HG03039 (cell line): Measurements from ENCODE around the gene SPINT4.
"Not testable (repeated sequence)": the region's sequence is repeated elsewhere in the genome, so short reads cannot be mapped to it uniquely, and the experiment has no call there.

ENCODE experiments used
- ATAC-seq: cut with Tn5 transposase; IDR thresholded peaks from one replicate; pipeline ENCODE4 v1.9.1; 2021; ENCODE audit warnings: mild to moderate bottlenecking, moderate library complexity; ENCODE audit not compliant: unreplicated experiment

The SPINT4 gene

GRCh38 chr20:45764618-45765282 is 42.6 kb downstream of the SPINT4 start:
- ATAC-seq = not testable (repeated sequence)

- no peak for ATAC-seq
Measured at GRCh38 chr20:45765307-45765875, 43.2 kb downstream of the SPINT4 start.

- no peak for ATAC-seq
Measured at GRCh38 chr20:45765980-45766379, 43.8 kb downstream of the SPINT4 start.

GRCh38 chr20:45768479-45768878 is 46.3 kb downstream of the SPINT4 start:
- ATAC-seq = no peak

GRCh38 chr20:45771182-45771759 is 49.1 kb downstream of the SPINT4 start:
- no peak for ATAC-seq

GRCh38 chr20:45772693-45773092 is 50.5 kb downstream of the SPINT4 start:
- no peak for ATAC-seq

- no peak for ATAC-seq
Measured at GRCh38 chr20:45774945-45775344, 52.8 kb downstream of the SPINT4 start.

GRCh38 chr20:45775411-45775810 is 53.3 kb downstream of the SPINT4 start:
- ATAC-seq = no peak
